Prostate gland (tissue), 2 donors: ENCODE measurements around the gene UXS1. TPM values are rescaled to one million over a fixed set of nuclear protein-coding genes. Genes with fewer than 3 reads are reported as not detected.

Experiments
- DNase-seq: peaks from one replicate; pipeline ENCODE4 v3.0.0-alpha.2; 2019; ENCODE audit warnings: low spot score
- H3K27ac ChIP-seq, 2 donors: fragments of 200-600 bp; sonication (generic); 2 replicates each; pipeline ENCODE4 v1.5.1; 2017 to 2019
- H3K27me3 ChIP-seq: fragments of 200-600 bp; sonication (generic); replicated peaks from 2 replicates; pipeline ENCODE4 v1.5.1; 2019; ENCODE audit not compliant: insufficient read depth
- H3K36me3 ChIP-seq, 2 donors: fragments of 200-600 bp; sonication (generic); 1 replicate in 1 of 2; 2 replicates in 1 of 2; pipeline versions ENCODE4 v1.5.1 to v1.8.1; 2017 to 2019
- H3K4me1 ChIP-seq: fragments of 200-600 bp; sonication (generic); replicated peaks from 2 replicates; pipeline ENCODE4 v1.5.1; 2019
- H3K4me3 ChIP-seq, 2 donors: fragments of 200-600 bp; sonication (generic); 2 replicates each; pipeline ENCODE4 v1.5.1; 2017 to 2019
- H3K9me3 ChIP-seq: fragments of 200-600 bp; sonication (generic); 2 replicates; pipeline ENCODE4 v1.5.1; 2017
- CTCF ChIP-seq, 4 experiments: fragments of 200-600 bp in 2 of 4; fragments of 450-650 bp in 2 of 4; sonication (generic) in 2 of 4; IDR thresholded peaks; 1 replicate in 3 of 4; 2 replicates in 1 of 4; pipeline ENCODE4 v1.5.1; 2016 to 2019; ENCODE audit warnings: antibody characterized with exemption in 4 of 4, mild to moderate bottlenecking in 2 of 4, moderate library complexity in 2 of 4
- POLR2A ChIP-seq: fragments of 450-650 bp; IDR thresholded peaks from one replicate; pipeline ENCODE4 v1.6.1; 2016; ENCODE audit warnings: antibody characterized with exemption, mild to moderate bottlenecking
- POLR2AphosphoS5 ChIP-seq: sonication (generic); formaldehyde crosslinking; IDR thresholded peaks from one replicate; pipeline ENCODE4 v1.6.1; 2017; ENCODE audit warnings: antibody characterized with exemption
- WGBS: methylation state at CpG from one replicate; pipeline ENCODE4 v1.1.5; 2018; 5-methylcytosine and 5-hydroxymethylcytosine counted together
- intact Hi-C: fragments of 100-400 bp; cut with DNase I; formaldehyde crosslinking; loops from one replicate; pipeline ENCODE4 v1.14.2; 2022
- total RNA-seq, 2 donors: library from RNA; depleted of rRNA; stranded (reverse); fragments of >200 nt; gene quantifications; one replicate each; pipeline ENCODE4 v1.1.0, GENCODE V29; 2016

Gene UXS1
- total RNA-seq, 2 donors from 2014 or later = 30.7 to 54.8 TPM

GRCh38 chr2:106065983-106066820, 127.9 kb downstream of the UXS1 start:
- Histone ChIP-seq H3K27ac (peak overlapping the region in 1 of 2 donors; percentile 4), H3K36me3 (no peaks in the 10 kb centered on the region), H3K4me1 (no peaks in the 10 kb centered on the region), H3K4me3 (peak overlapping the region; percentile 26 to 32), H3K9me3 (no peaks in the 10 kb centered on the region), H3K27me3 (peaks cover 2% of the 10 kb centered on the region)
- intact Hi-C loops = loop anchor here (5.0 kb wide), 1 partner anchor 34 kb away; no protein-coding TSS in a partner anchor
- WGBS = 36% methylated on average over 26 of the region's 26 CpGs
- no peak for DNase-seq
- TF ChIP-seq POLR2A (no peak), POLR2AphosphoS5 (no peak)

DNA sequence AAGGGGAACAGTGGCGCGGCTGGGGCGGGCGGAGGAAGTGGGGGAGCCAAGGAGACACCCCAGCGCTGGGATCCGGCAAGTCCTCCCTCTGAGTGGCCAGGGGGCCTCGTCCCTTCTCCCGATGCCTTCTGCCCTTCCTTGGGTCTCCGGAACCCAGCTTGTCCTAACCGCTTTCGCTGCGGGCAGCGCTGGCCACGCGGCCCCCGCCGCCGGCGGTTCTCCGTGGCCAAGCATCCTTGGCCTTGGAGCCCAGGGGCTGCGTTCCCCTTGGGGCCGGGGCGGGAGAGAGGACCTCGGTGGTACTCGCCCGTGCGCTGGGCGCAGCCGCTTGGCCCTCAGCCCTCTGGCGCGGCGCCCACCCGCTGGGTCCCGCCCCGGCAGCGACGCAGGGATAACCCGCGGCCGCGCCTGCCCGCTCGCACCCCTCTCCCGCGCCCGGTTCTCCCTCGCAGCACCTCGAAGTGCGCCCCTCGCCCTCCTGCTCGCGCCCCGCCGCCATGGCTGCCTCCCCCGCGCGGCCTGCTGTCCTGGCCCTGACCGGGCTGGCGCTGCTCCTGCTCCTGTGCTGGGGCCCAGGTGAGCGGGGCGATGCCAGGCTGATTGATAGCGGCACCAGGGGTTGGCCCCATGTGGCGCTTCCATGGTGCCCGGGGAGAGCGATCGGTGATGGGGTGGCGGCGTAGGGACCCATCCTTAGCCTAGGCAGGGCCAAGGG, 128.7 kb downstream of the UXS1 start:
- Histone ChIP-seq H3K27ac (peak overlapping the region in 1 of 2 donors; percentile 4), H3K36me3 (no peaks in the 10 kb centered on the region), H3K27me3 (peaks cover 2% of the 10 kb centered on the region), H3K4me1 (no peaks in the 10 kb centered on the region), H3K4me3 (peak overlapping the region; percentile 26 to 32), H3K9me3 (no peaks in the 10 kb centered on the region)
- 14% methylated on average over 41 of the region's 68 CpGs for WGBS
- no peak for DNase-seq
- intact Hi-C loops = loop anchor here (5.0 kb wide), 1 partner anchor 33 kb away; no protein-coding TSS in a partner anchor
- TF ChIP-seq CTCF (IDR thresholded peaks at IDR 0.05) (no peak), POLR2AphosphoS5 (no peak), POLR2A (no peak)

- no peaks in the 10 kb centered on the region for H3K4me1 ChIP-seq
- H3K36me3 ChIP-seq = no peaks in the 10 kb centered on the region
- no peak for DNase-seq
- 71% methylated on average over 5 of the region's 5 CpGs for WGBS
- no peak overlapping the region for H3K27ac ChIP-seq
- peaks cover 2% of the 10 kb centered on the region for H3K27me3 ChIP-seq
- no peak for TF ChIP-seq POLR2AphosphoS5
- TF ChIP-seq CTCF (IDR thresholded peaks at IDR 0.05) = no peak
- TF ChIP-seq POLR2A = no peak
- H3K4me3 ChIP-seq = no peak overlapping the region
- intact Hi-C loops = no loop called here
- H3K9me3 ChIP-seq = no peaks in the 10 kb centered on the region
These were observed 130.9 kb downstream of the UXS1 start for GRCh38 chr2:106063181-106063580.

- intact Hi-C loops = no loop called here
- no peak for DNase-seq
- Histone ChIP-seq H3K27me3 (peaks cover 2% of the 10 kb centered on the region), H3K36me3 (no peaks in the 10 kb centered on the region), H3K9me3 (no peaks in the 10 kb centered on the region), H3K4me1 (no peaks in the 10 kb centered on the region), H3K4me3 (no peak overlapping the region), H3K27ac (no peak overlapping the region)
- TF ChIP-seq CTCF (IDR thresholded peaks at IDR 0.05) = no peak
- no peak for TF ChIP-seq POLR2A
- TF ChIP-seq POLR2AphosphoS5 = no peak
- 74% methylated on average over 5 of the region's 5 CpGs for WGBS
These were observed 131.5 kb downstream of the UXS1 start for GRCh38 chr2:106062627-106063026.

- DNase-seq = no peak
- intact Hi-C loops = no loop called here
- Histone ChIP-seq H3K27me3 (peaks cover 2% of the 10 kb centered on the region), H3K4me3 (no peak overlapping the region), H3K36me3 (no peaks in the 10 kb centered on the region), H3K27ac (no peak overlapping the region), H3K4me1 (no peaks in the 10 kb centered on the region), H3K9me3 (no peaks in the 10 kb centered on the region)
- TF ChIP-seq POLR2AphosphoS5 = no peak
- TF ChIP-seq POLR2A = no peak
- no peak for TF ChIP-seq CTCF (IDR thresholded peaks at IDR 0.05)
- 83% methylated on average over 9 of the region's 9 CpGs for WGBS
These were observed 132.3 kb downstream of the UXS1 start for GRCh38 chr2:106061611-106062349.
